Measurements from ENCODE around the gene TTC39B.

DNA sequence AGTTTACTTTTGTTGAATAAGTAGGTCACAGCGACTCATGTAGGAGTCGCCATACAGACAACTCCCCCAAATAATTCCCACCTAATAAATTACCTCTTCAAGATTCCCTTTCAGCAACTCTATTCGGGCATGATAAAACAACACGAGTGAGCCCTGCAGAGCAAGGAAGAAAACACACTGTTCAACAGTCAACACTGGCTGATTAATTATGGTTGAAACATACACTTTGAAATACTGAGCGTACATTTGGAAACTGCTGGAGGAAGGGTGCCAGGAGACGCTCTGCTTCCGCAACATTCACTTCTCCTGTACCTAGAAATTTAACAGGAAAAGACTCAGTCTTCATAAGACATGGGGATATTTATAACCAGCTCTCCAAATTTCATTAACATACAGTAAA is 117.5 kb downstream of the TTC39B start:
- TF ChIP-seq, protein P1, sequence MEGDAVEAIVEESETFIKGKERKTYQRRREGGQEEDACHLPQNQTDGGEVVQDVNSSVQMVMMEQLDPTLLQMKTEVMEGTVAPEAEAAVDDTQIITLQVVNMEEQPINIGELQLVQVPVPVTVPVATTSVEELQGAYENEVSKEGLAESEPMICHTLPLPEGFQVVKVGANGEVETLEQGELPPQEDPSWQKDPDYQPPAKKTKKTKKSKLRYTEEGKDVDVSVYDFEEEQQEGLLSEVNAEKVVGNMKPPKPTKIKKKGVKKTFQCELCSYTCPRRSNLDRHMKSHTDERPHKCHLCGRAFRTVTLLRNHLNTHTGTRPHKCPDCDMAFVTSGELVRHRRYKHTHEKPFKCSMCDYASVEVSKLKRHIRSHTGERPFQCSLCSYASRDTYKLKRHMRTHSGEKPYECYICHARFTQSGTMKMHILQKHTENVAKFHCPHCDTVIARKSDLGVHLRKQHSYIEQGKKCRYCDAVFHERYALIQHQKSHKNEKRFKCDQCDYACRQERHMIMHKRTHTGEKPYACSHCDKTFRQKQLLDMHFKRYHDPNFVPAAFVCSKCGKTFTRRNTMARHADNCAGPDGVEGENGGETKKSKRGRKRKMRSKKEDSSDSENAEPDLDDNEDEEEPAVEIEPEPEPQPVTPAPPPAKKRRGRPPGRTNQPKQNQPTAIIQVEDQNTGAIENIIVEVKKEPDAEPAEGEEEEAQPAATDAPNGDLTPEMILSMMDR (IDR thresholded peaks at IDR 0.05; ENCODE audit: low read length), result no peak
- TF ChIP-seq EZH2 (IDR thresholded peaks at IDR 0.05; ENCODE audit: borderline replicate concordance, low read length), result no peak

Data from OCI-LY1 (cell line).